HG03135 (cell line): Measurements from ENCODE around the gene SUGCT.

Experiments used
- ATAC-seq: cut with Tn5 transposase; IDR thresholded peaks from one replicate; pipeline ENCODE4 v1.9.1; 2021; ENCODE audit warnings: mild to moderate bottlenecking, moderate library complexity; ENCODE audit not compliant: unreplicated experiment

SUGCT gene

GRCh38 chr7:40800771-40801170 is 666.0 kb downstream of the SUGCT start:
- no peak for ATAC-seq

- ATAC-seq, result no peak
Measured at GRCh38 chr7:40802497-40802896, 667.7 kb downstream of the SUGCT start.

GRCh38 chr7:40804477-40805215 is 669.8 kb downstream of the SUGCT start:
- ATAC-seq, result no peak

- ATAC-seq, result no peak
Measured at GRCh38 chr7:40805361-40805760, 670.6 kb downstream of the SUGCT start.

GRCh38 chr7:40808378-40808942 is 673.7 kb downstream of the SUGCT start:
- ATAC-seq, result no peak

- no peak for ATAC-seq
Measured at GRCh38 chr7:40810274-40810673, 675.5 kb downstream of the SUGCT start.

GRCh38 chr7:40811666-40812065 is 676.9 kb downstream of the SUGCT start:
- no peak for ATAC-seq

- ATAC-seq, result no peak
Measured at GRCh38 chr7:40815022-40815421, 680.2 kb downstream of the SUGCT start.

GRCh38 chr7:40815512-40815911 is 680.7 kb downstream of the SUGCT start:
- no peak for ATAC-seq

- ATAC-seq, result no peak
Measured at GRCh38 chr7:40822861-40823260, 688.1 kb downstream of the SUGCT start.

GRCh38 chr7:40824461-40824860 is 689.7 kb downstream of the SUGCT start:
- no peak for ATAC-seq

- ATAC-seq, result no peak
Measured at GRCh38 chr7:40826411-40827221, 691.8 kb downstream of the SUGCT start.

- ATAC-seq, result no peak
Measured at GRCh38 chr7:40827222-40828085, 692.6 kb downstream of the SUGCT start.

GRCh38 chr7:40828686-40829600 is 694.1 kb downstream of the SUGCT start:
- no peak for ATAC-seq

GRCh38 chr7:40833191-40833887 is 698.5 kb downstream of the SUGCT start:
- ATAC-seq, result no peak

- ATAC-seq, result no peak
Measured at GRCh38 chr7:40833888-40834234, 699.1 kb downstream of the SUGCT start.

GRCh38 chr7:40836218-40836617 is 701.4 kb downstream of the SUGCT start:
- no peak for ATAC-seq

- no peak for ATAC-seq
Measured at GRCh38 chr7:40839881-40840280, 705.1 kb downstream of the SUGCT start.

GRCh38 chr7:40840990-40841389 is 706.2 kb downstream of the SUGCT start:
- ATAC-seq, result no peak
